Thyroid gland (tissue), 4 donors: Measurements from ENCODE around the gene DDX54.

Experiments used
- CTCF ChIP-seq, 6 experiments: fragments of 200-600 bp in 3 of 6; fragments of 450-650 bp in 3 of 6; sonication (generic) in 3 of 6; IDR thresholded peaks; one replicate each; pipeline ENCODE4 v1.5.1; 2016 to 2019; ENCODE audit warnings: antibody characterized with exemption in 6 of 6, mild to moderate bottlenecking in 2 of 6, inconsistent platforms in 1 of 6, moderate library complexity in 1 of 6
- POLR2A ChIP-seq, 2 donors: fragments of 450-650 bp; IDR thresholded peaks; one replicate each; pipeline ENCODE4 v1.6.1; 2017; ENCODE audit warnings: antibody characterized with exemption in 2 of 2, mild to moderate bottlenecking in 2 of 2, moderate library complexity in 1 of 2

- TF ChIP-seq CTCF (IDR thresholded peaks at IDR 0.05) (no peak), POLR2A (IDR thresholded peaks at IDR 0.05) (no peak)
Observed at GRCh38 chr12:113111247-113111646, 74.0 kb downstream of the DDX54 start.
